HL-60/S4 treated with retinoic acid at 250 ng/mL for 4 days and 3 days (cell line): ENCODE measurements around the gene NCF1.
"Not testable (repeated sequence)": the region's sequence is repeated elsewhere in the genome, so short reads cannot be mapped to it uniquely, and the experiment has no call there.

Experiments used
- in situ Hi-C: fragments of 300-500 bp; cut with MboI; formaldehyde crosslinking; loops from 2 replicates; pipeline ENCODE4 v1.7.0; 2022; ENCODE audit warnings: low sequenced_read_pairs

The NCF1 gene

GRCh38 chr7:74788369-74789150, 14.7 kb downstream of the NCF1 start:
- in situ Hi-C loops, result not testable (repeated sequence)

GRCh38 chr7:74789200-74789736, 15.5 kb downstream of the NCF1 start:
- in situ Hi-C loops, result not testable (repeated sequence)

GRCh38 chr7:74797848-74798622, 24.2 kb downstream of the NCF1 start:
- in situ Hi-C loops, result not testable (repeated sequence)

GRCh38 chr7:74798644-74799043, 24.8 kb downstream of the NCF1 start:
- in situ Hi-C loops, result not testable (repeated sequence)

GRCh38 chr7:74815882-74816281, 42.1 kb downstream of the NCF1 start:
- in situ Hi-C loops, result not testable (repeated sequence)

- in situ Hi-C loops, result not testable (repeated sequence)
Measured at GRCh38 chr7:74820146-74820805, 46.5 kb downstream of the NCF1 start.

- in situ Hi-C loops, result not testable (repeated sequence)
Measured at GRCh38 chr7:74821259-74821658, 47.4 kb downstream of the NCF1 start.

- in situ Hi-C loops, result not testable (repeated sequence)
Measured at GRCh38 chr7:74829959-74830358, 56.1 kb downstream of the NCF1 start.

GRCh38 chr7:74830411-74830810, 56.6 kb downstream of the NCF1 start:
- in situ Hi-C loops, result not testable (repeated sequence)
